ENCODE data around the gene IGFBPL1.

Gene IGFBPL1

DNA sequence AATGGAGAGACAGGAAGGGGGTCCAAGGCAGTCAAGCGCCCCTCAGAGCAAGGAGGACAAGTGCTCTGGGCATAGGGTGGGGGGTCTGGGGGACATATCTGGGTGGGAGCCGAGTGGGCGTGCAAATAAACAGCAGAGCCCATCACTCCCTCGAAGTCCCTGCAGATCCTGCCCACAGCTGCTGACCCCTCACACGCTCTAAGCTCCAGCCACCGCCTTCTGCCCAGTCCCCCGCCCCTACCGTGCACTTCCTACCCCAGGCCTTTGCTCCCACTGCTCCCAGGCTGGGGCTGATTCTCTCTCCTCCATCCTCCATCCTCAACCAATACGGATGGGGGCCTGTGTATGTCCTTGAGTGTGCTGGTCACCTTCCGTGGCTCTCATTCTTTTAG is 48.7 kb downstream of the IGFBPL1 start:
- no peak for DNase-seq

- no peak for DNase-seq
Observed at GRCh38 chr9:38374847-38375571, 49.2 kb downstream of the IGFBPL1 start.

DNA sequence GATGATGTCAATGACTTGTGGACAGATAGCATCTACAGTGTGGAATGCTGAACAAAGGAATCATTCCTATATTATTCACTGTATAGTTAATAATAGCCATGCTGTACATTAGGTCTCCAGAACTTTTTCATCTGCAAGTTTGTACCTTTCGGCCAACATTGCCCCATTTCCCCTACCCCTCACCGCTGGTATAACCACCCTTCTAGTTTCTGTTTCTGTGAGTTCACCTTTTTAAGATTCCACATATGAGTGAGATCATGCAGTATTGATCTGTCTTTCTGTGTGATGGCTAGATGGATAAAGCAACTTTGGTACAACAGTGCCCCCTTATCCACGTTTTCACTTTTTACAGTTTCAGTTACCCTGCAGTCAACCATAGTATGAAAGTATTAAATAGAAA is 50.6 kb downstream of the IGFBPL1 start:
- no peak for DNase-seq

DNA sequence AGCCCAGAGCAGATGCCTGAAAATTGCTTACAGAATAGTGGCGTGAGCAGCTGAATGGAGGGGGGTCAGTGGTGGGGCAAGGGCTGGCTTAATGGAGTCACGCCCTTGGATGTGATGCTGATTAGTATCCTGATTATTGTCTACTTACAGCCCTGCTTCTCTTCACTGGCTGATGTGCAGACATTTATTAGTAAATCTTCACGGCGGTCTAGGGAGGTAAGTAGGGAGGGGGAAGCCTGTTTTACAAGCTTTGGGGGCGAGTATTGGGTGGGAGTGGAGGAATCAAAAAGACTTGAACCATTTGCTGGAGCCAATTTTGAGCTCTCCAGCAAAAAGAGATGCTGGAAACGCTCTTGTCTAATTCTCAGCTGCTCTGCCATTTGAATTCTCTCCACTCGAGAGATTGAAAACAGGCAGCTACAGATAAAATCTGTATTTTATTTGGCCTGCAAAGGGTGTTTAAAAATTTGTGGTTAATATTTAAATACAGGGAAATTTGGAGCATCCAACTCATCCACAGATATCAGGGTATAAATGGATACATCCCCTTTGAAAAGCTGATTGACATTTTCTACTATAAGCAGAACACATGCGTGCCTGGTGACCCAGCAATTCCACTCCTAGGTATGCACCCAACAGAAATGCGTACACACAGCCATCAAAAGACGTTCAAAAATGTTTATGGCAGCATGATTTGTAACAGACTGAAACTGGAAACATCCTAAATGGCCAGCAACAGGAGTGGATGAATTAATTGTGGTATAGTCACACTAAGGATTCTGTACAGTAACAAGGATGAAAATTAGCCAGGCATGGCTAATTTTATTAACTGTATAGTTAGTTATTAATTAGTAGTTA is 51.3 kb downstream of the IGFBPL1 start:
- no peak for DNase-seq

DNA sequence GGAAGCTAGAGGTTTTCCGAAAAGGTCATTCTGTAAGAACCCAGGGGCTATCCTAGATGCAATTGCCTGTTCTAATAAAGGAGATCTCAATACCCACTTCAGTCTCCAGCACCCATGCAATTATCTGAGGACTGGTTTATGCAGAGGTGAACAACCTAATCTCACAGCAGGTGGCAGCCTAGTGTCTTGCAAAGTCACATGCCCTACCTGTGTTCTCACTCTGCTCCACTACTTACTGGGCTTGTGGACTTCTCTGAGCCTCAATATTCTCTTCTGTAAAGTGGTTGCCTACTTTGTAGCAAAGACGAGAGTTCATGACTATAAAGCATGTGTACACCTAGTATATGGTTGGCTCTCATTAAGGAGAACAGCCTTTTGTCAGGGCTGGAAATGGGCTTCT is 52.8 kb downstream of the IGFBPL1 start:
- no peak for DNase-seq

DNA sequence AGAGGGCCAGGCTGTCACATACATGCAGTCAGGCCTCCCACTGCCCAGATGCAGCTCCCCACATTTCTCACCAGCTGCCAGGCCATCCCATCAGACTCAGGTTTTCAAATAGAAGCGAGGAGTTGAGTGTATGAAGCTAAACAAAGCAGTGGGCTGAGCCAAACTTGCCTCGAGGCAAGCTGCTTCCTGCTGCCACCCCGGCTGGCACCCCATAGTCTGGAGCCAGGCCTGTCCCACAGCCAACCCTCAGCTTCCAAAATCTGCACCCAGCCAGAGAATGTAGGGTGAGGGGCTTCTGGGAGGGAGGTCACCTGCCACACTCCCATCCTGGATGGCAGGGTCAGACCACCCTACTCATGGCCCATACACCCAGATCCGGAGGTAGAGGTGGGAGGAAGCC is 54.1 kb downstream of the IGFBPL1 start:
- DNase-seq: no peak

DNA sequence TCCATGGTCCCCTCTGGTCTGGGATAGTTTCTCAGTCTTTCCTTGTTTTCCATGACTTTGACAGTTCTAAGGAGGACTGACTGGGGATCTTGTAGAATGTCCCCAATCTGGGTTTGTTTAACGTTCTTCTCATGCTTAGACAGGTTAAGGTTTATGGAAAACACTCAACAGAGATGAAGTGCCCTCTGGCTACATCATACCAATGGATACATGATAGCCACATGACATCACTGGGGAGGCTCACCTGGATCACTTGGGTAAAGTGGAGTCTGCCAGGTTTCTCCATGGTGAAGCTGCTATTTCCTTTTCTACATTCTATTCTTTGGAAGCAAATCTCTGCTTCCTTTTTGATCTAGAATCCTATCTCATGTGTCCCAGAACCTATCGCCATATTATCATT is 55.5 kb downstream of the IGFBPL1 start:
- no peak for DNase-seq

- DNase-seq: no peak
Observed at GRCh38 chr9:38367898-38368297, 56.4 kb downstream of the IGFBPL1 start.

- DNase-seq: no peak
Observed at GRCh38 chr9:38363589-38363925, 60.7 kb downstream of the IGFBPL1 start.

DNA sequence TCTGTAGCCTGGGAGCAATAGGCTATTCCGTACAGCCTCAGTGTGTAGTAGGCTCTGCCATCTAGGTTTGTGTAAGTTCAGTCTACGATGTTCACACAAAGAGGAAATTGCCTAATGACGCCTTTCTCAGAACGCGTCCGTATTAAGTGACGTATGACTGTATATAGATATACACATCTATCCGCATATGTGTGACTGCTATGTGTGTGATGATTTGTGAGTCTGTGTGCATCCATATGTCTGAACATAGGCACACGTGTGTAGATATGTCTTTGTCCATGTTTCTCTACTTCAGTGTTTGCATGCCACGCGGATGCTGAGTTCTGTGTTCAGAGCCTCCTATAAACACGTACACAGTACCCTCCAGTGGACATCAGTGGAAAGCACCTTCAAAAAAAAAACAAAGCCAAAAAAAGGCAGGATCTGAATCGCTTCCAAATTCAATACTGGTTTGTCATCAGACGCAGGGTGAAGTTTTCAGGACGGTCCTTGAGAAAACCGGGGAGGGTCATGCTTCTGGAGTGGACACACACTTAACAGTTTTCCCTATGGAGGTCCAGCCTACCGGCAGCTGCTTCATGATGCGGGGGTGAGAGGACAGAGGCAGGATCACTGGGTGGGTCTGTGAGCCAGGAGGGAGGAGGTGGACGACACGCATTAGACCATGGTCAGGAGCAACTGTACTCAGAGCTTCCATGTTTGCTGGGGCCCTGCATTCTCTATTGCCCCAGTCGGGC is 61.2 kb downstream of the IGFBPL1 start:
- DNase-seq: peak; percentile 14 to 45

GRCh38 chr9:38361473-38361850 is 62.8 kb downstream of the IGFBPL1 start:
- DNase-seq: no peak

DNA sequence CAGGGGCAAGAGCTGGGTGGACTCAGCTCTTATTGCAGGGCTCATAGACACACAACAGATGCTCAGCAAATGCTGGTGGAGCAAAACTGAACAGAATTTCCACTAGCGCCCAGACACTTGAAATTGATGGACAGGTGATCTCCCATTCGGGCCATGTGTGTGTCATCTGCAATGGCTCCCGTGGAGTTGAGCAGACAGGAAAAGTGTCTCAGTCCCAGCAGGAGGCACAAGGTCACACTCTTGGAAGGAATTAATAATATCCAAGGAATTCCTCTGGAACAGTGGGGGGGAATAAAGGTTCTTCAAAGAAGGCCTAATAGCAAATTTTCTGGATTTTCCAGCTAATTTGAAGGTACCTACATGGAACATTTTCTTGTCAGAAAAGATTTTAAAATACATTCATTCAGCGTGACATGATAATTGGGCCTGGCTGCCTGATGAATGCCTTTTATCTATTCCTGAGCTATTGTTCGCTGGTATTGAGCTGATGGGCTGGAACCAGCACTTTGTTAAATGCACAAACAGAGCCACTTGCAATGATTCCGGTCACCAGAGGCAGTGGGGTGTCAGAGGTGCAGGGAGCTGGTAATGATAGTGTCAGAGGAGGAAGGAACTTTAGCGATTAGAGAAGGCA is 63.3 kb downstream of the IGFBPL1 start:
- DNase-seq: no peak

DNA sequence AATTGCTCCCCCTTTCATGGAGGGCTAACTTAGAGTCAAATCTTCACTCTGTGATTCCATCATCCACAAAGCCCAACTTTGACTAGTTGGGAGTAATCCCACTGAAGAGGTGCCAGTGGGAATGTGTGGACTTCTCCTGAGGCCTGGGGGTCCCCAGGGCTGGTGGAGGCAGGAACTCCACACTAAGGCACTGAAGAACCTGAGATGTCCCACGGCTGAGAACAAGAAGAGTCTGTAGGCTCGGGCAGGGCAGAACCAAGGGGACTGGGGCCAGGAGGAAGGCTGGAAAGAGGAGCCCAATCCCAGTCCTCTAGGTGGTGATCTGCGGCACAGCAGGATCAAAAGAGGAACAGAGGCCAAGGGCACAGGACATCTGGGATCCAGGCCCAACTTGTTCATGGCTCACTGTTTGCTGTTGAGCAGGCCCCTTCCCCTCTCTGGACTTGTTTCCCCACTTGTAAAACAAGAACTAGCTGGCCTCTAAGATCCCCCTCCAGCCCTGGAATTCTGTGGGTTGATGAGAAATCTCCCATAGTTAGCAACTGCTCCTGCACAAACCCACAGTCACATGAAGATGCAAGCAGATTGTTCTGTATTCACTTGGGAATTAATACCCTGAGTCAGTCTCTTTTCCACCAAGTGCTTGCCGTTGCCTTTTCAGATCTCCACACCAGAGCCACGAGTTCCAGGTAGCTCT is 64.4 kb downstream of the IGFBPL1 start:
- DNase-seq: no peak

GRCh38 chr9:38359297-38359653 is 65.0 kb downstream of the IGFBPL1 start:
- no peak for DNase-seq

DNA sequence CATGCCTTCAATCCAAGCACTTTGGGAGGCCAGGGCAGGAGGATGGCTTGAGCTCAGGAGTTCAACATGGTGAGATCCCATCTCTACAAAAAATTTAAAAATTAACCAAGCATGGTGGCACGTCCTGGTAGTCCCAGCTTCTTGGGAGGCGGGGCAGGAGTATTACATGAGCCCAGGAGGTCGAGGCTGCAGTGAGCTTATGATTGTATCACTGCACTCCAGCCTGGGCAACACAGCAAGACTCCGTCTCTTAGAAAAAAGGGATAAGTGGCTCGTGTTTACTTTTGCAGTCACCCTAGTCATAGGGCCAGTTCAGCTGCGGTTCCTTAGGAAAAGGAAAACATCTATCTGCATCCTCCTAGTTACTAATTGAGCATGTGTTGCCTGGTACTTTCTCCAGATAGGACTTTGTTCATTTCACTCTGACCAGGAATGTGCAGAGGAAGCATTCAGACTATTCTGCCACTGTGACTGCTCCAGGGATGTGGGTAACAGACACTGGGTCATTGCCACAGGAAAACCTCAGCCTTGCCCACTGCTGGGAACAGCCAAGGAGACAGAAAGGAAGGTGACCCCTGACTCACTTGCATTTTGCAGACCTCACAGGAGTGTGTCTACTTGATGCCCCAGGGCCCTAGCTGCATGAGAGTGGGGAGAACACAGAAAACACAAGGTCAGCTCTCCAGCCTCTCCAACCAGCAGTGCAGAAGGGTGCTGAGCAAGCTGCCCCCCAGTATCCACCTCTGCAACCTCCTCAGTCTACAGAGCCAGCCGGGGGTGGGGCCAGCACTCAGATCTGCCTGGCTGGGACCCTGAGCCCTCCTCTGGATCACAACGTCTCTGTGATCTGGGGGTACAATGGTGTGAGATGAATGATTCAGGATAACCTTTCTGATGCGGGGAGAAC is 65.6 kb downstream of the IGFBPL1 start:
- DNase-seq: no peak

- no peak for DNase-seq
Observed at GRCh38 chr9:38357350-38358114, 66.7 kb downstream of the IGFBPL1 start.

- no peak for DNase-seq
Observed at GRCh38 chr9:38356851-38357250, 67.4 kb downstream of the IGFBPL1 start.
